ENCODE results near the gene OCIAD1. TPM values are rescaled to one million over a fixed set of nuclear protein-coding genes. Genes with fewer than 3 reads are reported as not detected.
"Not testable (repeated sequence)": the region's sequence is repeated elsewhere in the genome, so short reads cannot be mapped to it uniquely, and the experiment has no call there.

The OCIAD1 gene
- total RNA-seq, 1 donor = 78.2 TPM

- no peaks in the 10 kb centered on the region for H3K79me2 ChIP-seq (ENCODE audit: insufficient read depth, low read length)
Observed at GRCh38 chr4:48877827-48878535, 47.1 kb downstream of the OCIAD1 start.

DNA sequence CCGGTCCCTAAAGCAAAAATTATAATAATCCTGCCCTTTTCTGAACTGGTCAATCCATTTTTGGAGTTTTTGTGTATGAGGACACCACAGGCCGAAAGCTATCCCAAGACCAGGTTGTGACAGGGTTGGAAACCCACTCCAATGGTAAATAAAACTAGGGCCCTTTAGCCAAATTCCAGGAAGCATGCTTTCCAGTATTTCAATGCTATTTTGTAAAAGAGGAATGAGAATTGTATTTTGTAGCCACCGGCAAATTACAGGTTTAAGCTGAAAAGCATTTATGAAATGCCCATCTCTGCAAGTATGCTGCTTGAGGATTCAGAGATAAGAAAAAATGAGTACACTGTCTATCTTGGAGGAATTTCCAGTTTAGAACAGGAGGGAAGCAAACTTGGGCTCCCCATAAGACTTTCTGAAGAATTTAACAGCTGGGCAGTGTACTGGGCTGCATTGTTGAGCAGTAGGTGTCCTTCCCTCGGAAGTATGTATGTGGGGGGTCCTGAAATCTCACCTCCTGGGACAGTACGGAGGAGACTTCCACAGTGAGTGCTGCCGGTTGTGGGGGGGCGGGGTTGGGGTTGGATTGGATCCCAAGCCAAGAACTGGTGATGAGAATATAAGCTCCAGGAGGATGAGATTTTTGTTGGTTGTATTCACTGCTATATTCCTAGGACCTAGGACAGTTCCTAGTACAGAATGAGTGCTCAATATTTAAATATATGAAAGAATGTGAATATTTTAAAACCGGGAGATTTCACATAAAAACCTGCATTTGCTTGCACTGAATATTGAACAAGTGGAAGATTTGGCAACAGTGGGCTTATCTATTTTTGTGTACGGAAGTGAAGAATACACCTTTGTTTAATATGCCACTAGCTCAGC lies 48.9 kb downstream of the OCIAD1 start:
- Histone ChIP-seq H3K36me3 (ENCODE audit: insufficient read depth, low read length) (no peaks in the 10 kb centered on the region), H3K27ac (ENCODE audit: low read depth, low read length) (no peak overlapping the region), H3K9me3 (ENCODE audit: low read depth, low read length) (no peaks in the 10 kb centered on the region), H3K4me3 (ENCODE audit: insufficient read depth, low read length) (no peak overlapping the region), H3K4me1 (ENCODE audit: insufficient read depth, low read length) (no peaks in the 10 kb centered on the region), H4K20me1 (ENCODE audit: insufficient read depth, low read length) (no peaks in the 10 kb centered on the region), H3K79me2 (ENCODE audit: insufficient read depth, low read length) (no peaks in the 10 kb centered on the region), H2AFZ (ENCODE audit: low read length) (no peak overlapping the region), H3K27me3 (ENCODE audit: insufficient read depth, low read length) (no peaks in the 10 kb centered on the region), H3K4me2 (ENCODE audit: insufficient read depth, low read length) (no peak overlapping the region)
- no peak for DNase-seq (ENCODE audit: insufficient read length, low spot score, missing footprints)
- TF ChIP-seq, protein P1, sequence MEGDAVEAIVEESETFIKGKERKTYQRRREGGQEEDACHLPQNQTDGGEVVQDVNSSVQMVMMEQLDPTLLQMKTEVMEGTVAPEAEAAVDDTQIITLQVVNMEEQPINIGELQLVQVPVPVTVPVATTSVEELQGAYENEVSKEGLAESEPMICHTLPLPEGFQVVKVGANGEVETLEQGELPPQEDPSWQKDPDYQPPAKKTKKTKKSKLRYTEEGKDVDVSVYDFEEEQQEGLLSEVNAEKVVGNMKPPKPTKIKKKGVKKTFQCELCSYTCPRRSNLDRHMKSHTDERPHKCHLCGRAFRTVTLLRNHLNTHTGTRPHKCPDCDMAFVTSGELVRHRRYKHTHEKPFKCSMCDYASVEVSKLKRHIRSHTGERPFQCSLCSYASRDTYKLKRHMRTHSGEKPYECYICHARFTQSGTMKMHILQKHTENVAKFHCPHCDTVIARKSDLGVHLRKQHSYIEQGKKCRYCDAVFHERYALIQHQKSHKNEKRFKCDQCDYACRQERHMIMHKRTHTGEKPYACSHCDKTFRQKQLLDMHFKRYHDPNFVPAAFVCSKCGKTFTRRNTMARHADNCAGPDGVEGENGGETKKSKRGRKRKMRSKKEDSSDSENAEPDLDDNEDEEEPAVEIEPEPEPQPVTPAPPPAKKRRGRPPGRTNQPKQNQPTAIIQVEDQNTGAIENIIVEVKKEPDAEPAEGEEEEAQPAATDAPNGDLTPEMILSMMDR (IDR thresholded peaks at IDR 0.05; ENCODE audit: extremely low read depth, low read depth, low read length) = no peak

More at GRCh38 chr4:48877827-48878535, 47.1 kb downstream of the OCIAD1 start:
- Histone ChIP-seq H3K36me3 (ENCODE audit: insufficient read depth, low read length) (no peaks in the 10 kb centered on the region), H2AFZ (ENCODE audit: low read length) (no peak overlapping the region), H3K4me3 (ENCODE audit: insufficient read depth, low read length) (no peak overlapping the region), H3K9me3 (ENCODE audit: low read depth, low read length) (no peaks in the 10 kb centered on the region), H3K27me3 (ENCODE audit: insufficient read depth, low read length) (no peaks in the 10 kb centered on the region), H3K27ac (ENCODE audit: low read depth, low read length) (no peak overlapping the region), H3K4me1 (ENCODE audit: insufficient read depth, low read length) (no peaks in the 10 kb centered on the region), H3K4me2 (ENCODE audit: insufficient read depth, low read length) (no peak overlapping the region), H4K20me1 (ENCODE audit: insufficient read depth, low read length) (no peaks in the 10 kb centered on the region)
- DNase-seq (ENCODE audit: insufficient read length, low spot score, missing footprints) = peak; percentile 15
- TF ChIP-seq, protein P1 (IDR thresholded peaks at IDR 0.05; ENCODE audit: extremely low read depth, low read depth, low read length) = no peak

- not testable (repeated sequence) for H3K27ac ChIP-seq (ENCODE audit: low read depth, low read length); H3K4me1 ChIP-seq (ENCODE audit: insufficient read depth, low read length); H3K79me2 ChIP-seq (ENCODE audit: insufficient read depth, low read length); H3K4me3 ChIP-seq (ENCODE audit: insufficient read depth, low read length); H3K9me3 ChIP-seq (ENCODE audit: low read depth, low read length); H3K36me3 ChIP-seq (ENCODE audit: insufficient read depth, low read length); H3K27me3 ChIP-seq (ENCODE audit: insufficient read depth, low read length); H3K4me2 ChIP-seq (ENCODE audit: insufficient read depth, low read length); H2AFZ ChIP-seq (ENCODE audit: low read length); H4K20me1 ChIP-seq (ENCODE audit: insufficient read depth, low read length); DNase-seq (ENCODE audit: insufficient read length, low spot score, missing footprints)
Observed at GRCh38 chr4:48881646-48882045, 50.8 kb downstream of the OCIAD1 start.

- H2AFZ ChIP-seq (ENCODE audit: low read length); H3K9me3 ChIP-seq (ENCODE audit: low read depth, low read length); H4K20me1 ChIP-seq (ENCODE audit: insufficient read depth, low read length); H3K79me2 ChIP-seq (ENCODE audit: insufficient read depth, low read length); DNase-seq (ENCODE audit: insufficient read length, low spot score, missing footprints); H3K27me3 ChIP-seq (ENCODE audit: insufficient read depth, low read length); H3K4me2 ChIP-seq (ENCODE audit: insufficient read depth, low read length); H3K4me1 ChIP-seq (ENCODE audit: insufficient read depth, low read length); H3K27ac ChIP-seq (ENCODE audit: low read depth, low read length); H3K4me3 ChIP-seq (ENCODE audit: insufficient read depth, low read length): not testable (repeated sequence)
- H3K36me3 ChIP-seq (ENCODE audit: insufficient read depth, low read length) = peaks cover 15% of the 10 kb centered on the region
Observed at GRCh38 chr4:48889750-48890149, 58.9 kb downstream of the OCIAD1 start.

Data from osteoblast (primary cell).